NCI-H1436 treated with DMSO at 0.1 percent for 48 hours (cell line): ENCODE results near the gene SLC2A3.
"Not testable (repeated sequence)": the region's sequence is repeated elsewhere in the genome, so short reads cannot be mapped to it uniquely, and the experiment has no call there.

Experiments
- DNase-seq: peaks from one replicate; lab custom pipeline; 2025; lab: John Stamatoyannopoulos, UW

The SLC2A3 gene

GRCh38 chr12:7950230-7950943 lies 14.4 kb upstream of the SLC2A3 start:
- not testable (repeated sequence) for DNase-seq

GRCh38 chr12:7948589-7949260 lies 12.7 kb upstream of the SLC2A3 start:
- DNase-seq, result no peak

GRCh38 chr12:7947011-7947410 lies 11.0 kb upstream of the SLC2A3 start:
- DNase-seq, result no peak

GRCh38 chr12:7944760-7945159 lies 8.8 kb upstream of the SLC2A3 start:
- DNase-seq, result not testable (repeated sequence)

- no peak for DNase-seq
Observed at GRCh38 chr12:7940906-7941305, 4.9 kb upstream of the SLC2A3 start.

- DNase-seq, result no peak
Observed at GRCh38 chr12:7937833-7938506, 2.0 kb upstream of the SLC2A3 start.

GRCh38 chr12:7934889-7935492 lies 996 bp downstream of the SLC2A3 start:
- DNase-seq, result no peak

GRCh38 chr12:7934091-7934888 lies 1.7 kb downstream of the SLC2A3 start:
- DNase-seq, result no peak

- DNase-seq, result peak; percentile 92
Observed at GRCh38 chr12:7933255-7933726, 2.7 kb downstream of the SLC2A3 start.

GRCh38 chr12:7932599-7933240 lies 3.3 kb downstream of the SLC2A3 start:
- not testable (repeated sequence) for DNase-seq

- DNase-seq, result no peak
Observed at GRCh38 chr12:7929083-7929792, 6.7 kb downstream of the SLC2A3 start.

GRCh38 chr12:7927470-7927869 lies 8.5 kb downstream of the SLC2A3 start:
- DNase-seq, result no peak

GRCh38 chr12:7926068-7926666 lies 9.8 kb downstream of the SLC2A3 start:
- not testable (repeated sequence) for DNase-seq

GRCh38 chr12:7923241-7924236 lies 12.4 kb downstream of the SLC2A3 start:
- DNase-seq, result no peak

- DNase-seq, result not testable (repeated sequence)
Observed at GRCh38 chr12:7921181-7921580, 14.8 kb downstream of the SLC2A3 start.

GRCh38 chr12:7918268-7918590 lies 17.8 kb downstream of the SLC2A3 start:
- DNase-seq, result not testable (repeated sequence)

- no peak for DNase-seq
Observed at GRCh38 chr12:7917392-7918267, 18.4 kb downstream of the SLC2A3 start.

- DNase-seq, result no peak
Observed at GRCh38 chr12:7916936-7917335, 19.1 kb downstream of the SLC2A3 start.
